Mesenteric fat pad (tissue), 1 donor: Measurements from ENCODE around the gene TTLL6. TPM values are rescaled to one million over a fixed set of nuclear protein-coding genes. Genes with fewer than 3 reads are reported as not detected.

Experiments used
- DNase-seq: peaks from one replicate; pipeline ENCODE4 v3.0.0-alpha.2; 2020; ENCODE audit warnings: low spot score
- total RNA-seq: library from RNA; stranded (reverse); fragmentation: NEBNext Ultra II Directional; extraction: Animal tissue kit (Norgen Biotek cat#: 25700); gene quantifications from one replicate; pipeline ENCODE4 v1.2.1, GENCODE V29; 2021
- donor health status: DM: yes; HTN: yes; CAD: no.

Gene TTLL6
- total RNA-seq, 1 donor from 2014 or later = not detected

GRCh38 chr17:48761114-48761513 is 55.9 kb downstream of the TTLL6 start:
- no peak for DNase-seq

- no peak for DNase-seq
Measured at GRCh38 chr17:48760411-48760810, 56.6 kb downstream of the TTLL6 start.

GRCh38 chr17:48759288-48759687 is 57.7 kb downstream of the TTLL6 start:
- no peak for DNase-seq

GRCh38 chr17:48757524-48757961 is 59.5 kb downstream of the TTLL6 start:
- DNase-seq = no peak

- DNase-seq = no peak
Measured at GRCh38 chr17:48756830-48757251, 60.2 kb downstream of the TTLL6 start.

- no peak for DNase-seq
Measured at GRCh38 chr17:48755356-48755755, 61.7 kb downstream of the TTLL6 start.

- no peak for DNase-seq
Measured at GRCh38 chr17:48754500-48755261, 62.3 kb downstream of the TTLL6 start.

GRCh38 chr17:48753794-48754499 is 63.1 kb downstream of the TTLL6 start:
- DNase-seq = no peak

GRCh38 chr17:48752399-48753288 is 64.4 kb downstream of the TTLL6 start:
- no peak for DNase-seq

GRCh38 chr17:48751733-48752398 is 65.2 kb downstream of the TTLL6 start:
- no peak for DNase-seq

GRCh38 chr17:48751172-48751571 is 65.9 kb downstream of the TTLL6 start:
- DNase-seq = no peak

GRCh38 chr17:48749621-48750553 is 67.1 kb downstream of the TTLL6 start:
- DNase-seq = no peak

- DNase-seq = no peak
Measured at GRCh38 chr17:48748718-48749566, 68.1 kb downstream of the TTLL6 start.

GRCh38 chr17:48747445-48748363 is 69.3 kb downstream of the TTLL6 start:
- no peak for DNase-seq

- no peak for DNase-seq
Measured at GRCh38 chr17:48746916-48747444, 70.0 kb downstream of the TTLL6 start.

GRCh38 chr17:48745381-48746275 is 71.4 kb downstream of the TTLL6 start:
- DNase-seq = no peak

GRCh38 chr17:48740537-48740936 is 76.5 kb downstream of the TTLL6 start:
- no peak for DNase-seq
